ENCODE measurements around the gene PRKCA. TPM values are rescaled to one million over a fixed set of nuclear protein-coding genes. Genes with fewer than 3 reads are reported as not detected.

Gene PRKCA
- total and polyA plus RNA-seq, 3 experiments from 2014 or later = 1.8 to 74.1 (median 73.9) TPM

GRCh38 chr17:66386498-66387351 is 84.3 kb downstream of the PRKCA start:
- no peak for DNase-seq
- POLR2A ChIA-PET = no interaction called here
- Mint-ChIP-seq H3K36me3 (peaks cover 10 to 15% (median 11%) of the 10 kb centered on the region in 3 donors), H3K27me3 (no peaks in the 10 kb centered on the region), H3K4me3 (no peak overlapping the region), H3K9me3 (no peaks in the 10 kb centered on the region), H3K4me1 (peaks cover 16 to 50% (median 21%) of the 10 kb centered on the region in 3 donors), H3K27ac (peak overlapping the region in 1 of 8 donors; percentile 48)
- CTCF ChIA-PET = no interaction called here
- Histone ChIP-seq H3K27ac (ENCODE audit: low read depth, low read length) (no peak overlapping the region), H3K4me1 (ENCODE audit: insufficient read depth, low read length) (peaks cover 22% of the 10 kb centered on the region), H3K36me3 (ENCODE audit: insufficient read depth, low read length) (no peaks in the 10 kb centered on the region), H3K27me3 (ENCODE audit: insufficient read depth, low read length, poor library complexity, severe bottlenecking) (no peaks in the 10 kb centered on the region), H3K4me3 (ENCODE audit: low read length) (no peak overlapping the region), H3K9me3 (ENCODE audit: low read length) (no peaks in the 10 kb centered on the region)

GRCh38 chr17:66387392-66387981 is 85.1 kb downstream of the PRKCA start:
- Mint-ChIP-seq H3K4me1 (peaks cover 19 to 52% (median 26%) of the 10 kb centered on the region in 3 donors), H3K27ac (no peak overlapping the region), H3K4me3 (no peak overlapping the region), H3K27me3 (no peaks in the 10 kb centered on the region), H3K9me3 (no peaks in the 10 kb centered on the region), H3K36me3 (peaks cover 10 to 15% (median 11%) of the 10 kb centered on the region in 3 donors)
- ChIA-PET CTCF (no interaction called here), POLR2A (no interaction called here)
- no peaks in the 10 kb centered on the region for H3K9me3 ChIP-seq (ENCODE audit: low read length)
- DNase-seq = no peak
- H3K27me3 ChIP-seq (ENCODE audit: insufficient read depth, low read length, poor library complexity, severe bottlenecking) = no peaks in the 10 kb centered on the region
- peaks cover 27% of the 10 kb centered on the region for H3K4me1 ChIP-seq (ENCODE audit: insufficient read depth, low read length)
- H3K4me3 ChIP-seq (ENCODE audit: low read length) = no peak overlapping the region
- no peak overlapping the region for H3K27ac ChIP-seq (ENCODE audit: low read depth, low read length)
- no peaks in the 10 kb centered on the region for H3K36me3 ChIP-seq (ENCODE audit: insufficient read depth, low read length)

GRCh38 chr17:66392783-66393437 is 90.5 kb downstream of the PRKCA start:
- H3K9me3 Mint-ChIP-seq = no peaks in the 10 kb centered on the region
- Histone ChIP-seq H3K4me3 (ENCODE audit: low read length) (no peak overlapping the region), H3K27me3 (ENCODE audit: insufficient read depth, low read length, poor library complexity, severe bottlenecking) (no peaks in the 10 kb centered on the region), H3K27ac (ENCODE audit: low read depth, low read length) (no peak overlapping the region), H3K9me3 (ENCODE audit: low read length) (no peaks in the 10 kb centered on the region), H3K4me1 (ENCODE audit: insufficient read depth, low read length) (peaks cover 41% of the 10 kb centered on the region), H3K36me3 (ENCODE audit: insufficient read depth, low read length) (no peaks in the 10 kb centered on the region)
- ChIA-PET CTCF (interaction anchor here (0.9 kb wide), 1 partner anchor 11 kb away, joined by 3 read pairs; no protein-coding TSS in a partner anchor), POLR2A (no interaction called here)
- no peak for DNase-seq
- peaks cover 13 to 16% (median 14%) of the 10 kb centered on the region in 3 donors for H3K36me3 Mint-ChIP-seq
- no peaks in the 10 kb centered on the region for H3K27me3 Mint-ChIP-seq
- no peak overlapping the region for H3K27ac Mint-ChIP-seq
- H3K4me3 Mint-ChIP-seq = no peak overlapping the region
- peaks cover 20 to 50% (median 23%) of the 10 kb centered on the region in 3 donors for H3K4me1 Mint-ChIP-seq

- Histone ChIP-seq H3K9me3 (ENCODE audit: low read length) (no peaks in the 10 kb centered on the region), H3K36me3 (ENCODE audit: insufficient read depth, low read length) (no peaks in the 10 kb centered on the region), H3K27ac (ENCODE audit: low read depth, low read length) (no peak overlapping the region), H3K4me1 (ENCODE audit: insufficient read depth, low read length) (peaks cover 69% of the 10 kb centered on the region), H3K4me3 (ENCODE audit: low read length) (no peak overlapping the region), H3K27me3 (ENCODE audit: insufficient read depth, low read length, poor library complexity, severe bottlenecking) (no peaks in the 10 kb centered on the region)
- CTCF ChIA-PET = no interaction called here
- no peak for DNase-seq
- POLR2A ChIA-PET = no interaction called here
- Mint-ChIP-seq H3K27ac (peak overlapping the region in 4 of 8 donors; percentile 28 to 51 (median 43)), H3K36me3 (peaks cover 0 to 6% (median 2%) of the 10 kb centered on the region in 3 donors), H3K27me3 (no peaks in the 10 kb centered on the region), H3K4me1 (peaks cover 40 to 71% (median 43%) of the 10 kb centered on the region in 3 donors), H3K4me3 (no peak overlapping the region), H3K9me3 (no peaks in the 10 kb centered on the region)
These were observed 93.5 kb downstream of the PRKCA start for GRCh38 chr17:66395961-66396360.

DNA sequence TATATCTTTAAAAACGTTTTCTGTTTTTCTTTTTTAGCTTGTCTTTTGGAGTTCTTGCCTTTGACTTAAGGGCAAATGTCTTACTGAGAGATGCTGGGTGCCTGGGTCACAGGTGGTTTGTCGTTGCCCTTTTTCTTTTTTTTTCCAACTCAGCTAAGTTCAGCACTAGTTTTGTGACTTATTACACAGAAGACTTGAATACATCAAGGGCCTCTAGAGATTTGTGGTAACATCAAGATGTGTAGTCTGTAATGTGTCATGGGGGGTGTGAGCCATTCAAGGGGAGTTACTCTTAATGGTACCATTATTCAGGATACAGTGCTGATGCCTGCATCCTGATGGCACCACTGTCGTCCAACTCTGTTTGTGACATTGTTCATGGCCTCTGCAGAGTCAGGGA is 95.1 kb downstream of the PRKCA start:
- POLR2A ChIA-PET = no interaction called here

DNA sequence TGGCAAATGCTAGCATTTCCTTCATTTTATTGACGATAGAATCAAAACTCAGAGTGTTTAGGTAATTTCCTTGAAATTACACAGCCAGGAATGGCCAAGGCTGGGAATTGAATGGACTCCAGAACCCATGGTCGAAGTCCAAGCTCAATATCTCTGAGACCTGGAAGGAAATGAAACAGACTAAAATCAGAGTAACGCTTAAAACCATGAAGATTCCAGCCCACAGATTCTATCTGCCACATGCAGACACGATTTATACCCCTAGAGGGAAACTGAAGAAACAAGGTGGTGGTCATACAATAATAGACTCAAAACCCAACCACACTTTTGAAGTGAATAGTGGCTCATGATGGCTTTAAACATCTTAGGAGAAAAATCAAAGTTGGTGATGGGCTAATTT is 95.6 kb downstream of the PRKCA start:
- Mint-ChIP-seq H3K9me3 (no peaks in the 10 kb centered on the region), H3K27me3 (no peaks in the 10 kb centered on the region), H3K27ac (peak overlapping the region in 7 of 8 donors; percentile 2 to 96 (median 47)), H3K4me1 (peaks cover 51 to 75% (median 53%) of the 10 kb centered on the region in 3 donors), H3K4me3 (peak overlapping the region in 5 of 7 donors; percentile 7 to 70 (median 46)), H3K36me3 (peaks cover 0 to 6% (median 0%) of the 10 kb centered on the region in 3 donors)
- no peaks in the 10 kb centered on the region for H3K36me3 ChIP-seq (ENCODE audit: insufficient read depth, low read length)
- H3K4me1 ChIP-seq (ENCODE audit: insufficient read depth, low read length) = peaks cover 70% of the 10 kb centered on the region
- POLR2A ChIA-PET = no interaction called here
- CTCF ChIA-PET = no interaction called here
- no peaks in the 10 kb centered on the region for H3K9me3 ChIP-seq (ENCODE audit: low read length)
- no peak overlapping the region for H3K27ac ChIP-seq (ENCODE audit: low read depth, low read length)
- no peaks in the 10 kb centered on the region for H3K27me3 ChIP-seq (ENCODE audit: insufficient read depth, low read length, poor library complexity, severe bottlenecking)
- no peak overlapping the region for H3K4me3 ChIP-seq (ENCODE audit: low read length)
- no peak for DNase-seq

More for the DNA sequence above, 95.1 kb downstream of the PRKCA start:
- Histone ChIP-seq H3K36me3 (ENCODE audit: insufficient read depth, low read length) (no peaks in the 10 kb centered on the region), H3K27ac (ENCODE audit: low read depth, low read length) (no peak overlapping the region), H3K27me3 (ENCODE audit: insufficient read depth, low read length, poor library complexity, severe bottlenecking) (no peaks in the 10 kb centered on the region), H3K9me3 (ENCODE audit: low read length) (no peaks in the 10 kb centered on the region), H3K4me1 (ENCODE audit: insufficient read depth, low read length) (peaks cover 71% of the 10 kb centered on the region), H3K4me3 (ENCODE audit: low read length) (no peak overlapping the region)
- no peak for DNase-seq
- Mint-ChIP-seq H3K36me3 (peaks cover 0 to 6% (median 2%) of the 10 kb centered on the region in 3 donors), H3K27me3 (no peaks in the 10 kb centered on the region), H3K4me3 (no peak overlapping the region), H3K27ac (peak overlapping the region in 2 of 8 donors; percentile 70 to 96), H3K4me1 (peaks cover 47 to 73% (median 51%) of the 10 kb centered on the region in 3 donors), H3K9me3 (no peaks in the 10 kb centered on the region)
- CTCF ChIA-PET = no interaction called here

- H3K27ac ChIP-seq (ENCODE audit: low read depth, low read length) = no peak overlapping the region
- POLR2A ChIA-PET = no interaction called here
- H3K27ac Mint-ChIP-seq = peak overlapping the region; percentile 2 to 96 (median 70)
- no peak overlapping the region for H3K4me3 ChIP-seq (ENCODE audit: low read length)
- no peaks in the 10 kb centered on the region for H3K9me3 ChIP-seq (ENCODE audit: low read length)
- H3K27me3 ChIP-seq (ENCODE audit: insufficient read depth, low read length, poor library complexity, severe bottlenecking) = no peaks in the 10 kb centered on the region
- H3K36me3 ChIP-seq (ENCODE audit: insufficient read depth, low read length) = no peaks in the 10 kb centered on the region
- DNase-seq = no peak
- H3K4me1 Mint-ChIP-seq = peaks cover 56 to 80% (median 59%) of the 10 kb centered on the region in 3 donors
- peaks cover 75% of the 10 kb centered on the region for H3K4me1 ChIP-seq (ENCODE audit: insufficient read depth, low read length)
- H3K27me3 Mint-ChIP-seq = no peaks in the 10 kb centered on the region
- no peaks in the 10 kb centered on the region for H3K9me3 Mint-ChIP-seq
- peaks cover 0 to 6% (median 0%) of the 10 kb centered on the region in 3 donors for H3K36me3 Mint-ChIP-seq
- peak overlapping the region; percentile 63 to 77 (median 72) for H3K4me3 Mint-ChIP-seq
- CTCF ChIA-PET = no interaction called here
These were observed 96.2 kb downstream of the PRKCA start for GRCh38 chr17:66398617-66399016.

DNA sequence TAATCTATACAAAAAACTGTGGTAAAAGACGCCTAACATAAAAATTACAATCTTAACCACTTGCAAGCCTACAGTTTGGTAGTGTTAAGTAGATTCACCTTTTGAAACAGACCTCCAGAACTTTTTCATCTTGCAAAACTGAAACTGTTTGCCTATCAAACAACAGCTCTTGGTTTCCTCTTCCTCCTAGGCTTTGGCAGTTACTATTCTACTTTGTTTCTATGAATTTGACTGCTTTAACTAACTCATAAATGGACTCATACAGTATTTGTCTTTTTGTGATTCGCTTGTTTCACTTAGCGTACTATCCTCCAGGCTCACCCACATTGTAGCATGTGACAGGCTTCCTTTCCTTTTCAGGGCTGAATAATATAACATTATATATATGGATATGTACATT is 97.0 kb downstream of the PRKCA start:
- DNase-seq = peak in 2 of 5 donors; percentile 42 to 74
- no peaks in the 10 kb centered on the region for H3K27me3 Mint-ChIP-seq
- Histone ChIP-seq H3K27ac (ENCODE audit: low read depth, low read length) (no peak overlapping the region), H3K27me3 (ENCODE audit: insufficient read depth, low read length, poor library complexity, severe bottlenecking) (no peaks in the 10 kb centered on the region), H3K4me1 (ENCODE audit: insufficient read depth, low read length) (peaks cover 84% of the 10 kb centered on the region), H3K36me3 (ENCODE audit: insufficient read depth, low read length) (no peaks in the 10 kb centered on the region), H3K9me3 (ENCODE audit: low read length) (no peaks in the 10 kb centered on the region), H3K4me3 (ENCODE audit: low read length) (peak overlapping the region; percentile 33)
- H3K36me3 Mint-ChIP-seq = no peaks in the 10 kb centered on the region
- H3K27ac Mint-ChIP-seq = peak overlapping the region; percentile 66 to 96 (median 82)
- peaks cover 63 to 88% (median 67%) of the 10 kb centered on the region in 3 donors for H3K4me1 Mint-ChIP-seq
- peak overlapping the region; percentile 31 to 77 (median 72) for H3K4me3 Mint-ChIP-seq
- ChIA-PET POLR2A (no interaction called here), CTCF (no interaction called here)
- no peaks in the 10 kb centered on the region for H3K9me3 Mint-ChIP-seq

Measured in CD8-positive, alpha-beta memory T cell (primary cell).